Esophagus squamous epithelium (tissue), 5 donors: Measurements from ENCODE around the gene RASA2. TPM values are rescaled to one million over a fixed set of nuclear protein-coding genes. Genes with fewer than 3 reads are reported as not detected.

Experiments used
- DNase-seq: peaks from one replicate; lab custom pipeline; 2025; lab: John Stamatoyannopoulos, UW
- H3K27ac ChIP-seq, 4 donors: fragments of 200-600 bp; sonication (generic); one replicate each; pipeline ENCODE4 v1.5.1; 2016 to 2019; ENCODE audit warnings: mild to moderate bottlenecking in 1 of 4
- H3K27me3 ChIP-seq, 4 donors: fragments of 200-600 bp; sonication (generic); 1 replicate in 3 of 4; 2 replicates in 1 of 4; pipeline versions ENCODE4 v1.5.1 to v1.6.0; 2017 to 2021; ENCODE audit warnings: antibody characterized with exemption in 1 of 4
- H3K36me3 ChIP-seq, 3 donors: fragments of 200-600 bp; sonication (generic); one replicate each; pipeline ENCODE4 v1.5.1; 2016 to 2019
- H3K4me1 ChIP-seq, 3 donors: fragments of 200-600 bp; sonication (generic); one replicate each; pipeline ENCODE4 v1.5.1; 2017 to 2019
- H3K4me3 ChIP-seq, 4 donors: fragments of 200-600 bp; sonication (generic); 1 replicate in 3 of 4; 2 replicates in 1 of 4; pipeline ENCODE4 v1.5.1; 2016 to 2019; ENCODE audit warnings: mild to moderate bottlenecking in 2 of 4, moderate library complexity in 1 of 4
- H3K9me3 ChIP-seq, 3 donors: fragments of 200-600 bp; sonication (generic); one replicate each; pipeline ENCODE4 v1.5.1; 2016 to 2019
- POLR2A ChIP-seq, 4 donors: fragments of 450-650 bp; IDR thresholded peaks; one replicate each; pipeline ENCODE4 v1.6.1; 2017; ENCODE audit warnings: antibody characterized with exemption in 4 of 4, mild to moderate bottlenecking in 4 of 4, moderate library complexity in 3 of 4
- WGBS, 2 donors: methylation state at CpG; one replicate each; pipeline ENCODE4 v1.1.5; 2018; 5-methylcytosine and 5-hydroxymethylcytosine counted together
- intact Hi-C: fragments of 100-400 bp; cut with DNase I; formaldehyde crosslinking; loops from one replicate; pipeline ENCODE4 v1.15.0; 2022
- total RNA-seq, 4 donors: library from RNA; depleted of rRNA; stranded (reverse); fragments of >200 nt; gene quantifications; one replicate each; pipeline ENCODE4 v1.1.0, GENCODE V29; 2016
- TF ChIP-seq, protein P1 (sequence below), 6 experiments: fragments of 450-650 bp in 4 of 6; fragments of 200-600 bp in 2 of 6; sonication (generic) in 2 of 6; IDR thresholded peaks; one replicate each; pipeline ENCODE4 v1.5.1; 2016 to 2019; ENCODE audit warnings: antibody characterized with exemption in 6 of 6, mild to moderate bottlenecking in 4 of 6, moderate library complexity in 4 of 6
- donor health status: DM: yes; HTN: yes; CAD: no.

The RASA2 gene
- total RNA-seq, 4 donors from 2014 or later, result 12.6 to 24.6 (median 19.4) TPM

DNA sequence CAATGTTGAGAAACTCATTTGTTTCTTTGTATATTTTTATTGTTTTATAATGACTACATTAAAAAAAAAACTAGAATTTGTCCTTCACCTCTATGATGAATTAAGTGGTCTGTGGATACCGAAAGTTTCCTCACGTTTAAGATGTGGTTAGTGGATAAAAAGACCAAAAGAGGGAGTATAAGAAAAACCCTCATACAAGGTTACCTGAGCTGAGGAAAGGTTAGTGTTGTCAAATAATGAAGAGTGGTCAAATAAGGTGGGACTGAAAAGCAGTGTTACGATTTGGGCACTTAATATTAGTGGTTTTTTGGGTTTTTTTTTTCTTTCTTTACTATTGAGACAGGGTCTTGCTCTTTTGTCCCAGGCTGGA, 21.2 kb downstream of the RASA2 start:
- 88 to 95% methylated on average over 3 of the region's 3 CpGs for WGBS, 2 donors
- no peaks in the 10 kb centered on the region for H3K27me3 ChIP-seq
- intact Hi-C loops, result no loop called here
- H3K9me3 ChIP-seq, result no peaks in the 10 kb centered on the region
- no peaks in the 10 kb centered on the region for H3K4me1 ChIP-seq
- TF ChIP-seq POLR2A (IDR thresholded peaks at IDR 0.05), result no peak
- TF ChIP-seq, protein P1, sequence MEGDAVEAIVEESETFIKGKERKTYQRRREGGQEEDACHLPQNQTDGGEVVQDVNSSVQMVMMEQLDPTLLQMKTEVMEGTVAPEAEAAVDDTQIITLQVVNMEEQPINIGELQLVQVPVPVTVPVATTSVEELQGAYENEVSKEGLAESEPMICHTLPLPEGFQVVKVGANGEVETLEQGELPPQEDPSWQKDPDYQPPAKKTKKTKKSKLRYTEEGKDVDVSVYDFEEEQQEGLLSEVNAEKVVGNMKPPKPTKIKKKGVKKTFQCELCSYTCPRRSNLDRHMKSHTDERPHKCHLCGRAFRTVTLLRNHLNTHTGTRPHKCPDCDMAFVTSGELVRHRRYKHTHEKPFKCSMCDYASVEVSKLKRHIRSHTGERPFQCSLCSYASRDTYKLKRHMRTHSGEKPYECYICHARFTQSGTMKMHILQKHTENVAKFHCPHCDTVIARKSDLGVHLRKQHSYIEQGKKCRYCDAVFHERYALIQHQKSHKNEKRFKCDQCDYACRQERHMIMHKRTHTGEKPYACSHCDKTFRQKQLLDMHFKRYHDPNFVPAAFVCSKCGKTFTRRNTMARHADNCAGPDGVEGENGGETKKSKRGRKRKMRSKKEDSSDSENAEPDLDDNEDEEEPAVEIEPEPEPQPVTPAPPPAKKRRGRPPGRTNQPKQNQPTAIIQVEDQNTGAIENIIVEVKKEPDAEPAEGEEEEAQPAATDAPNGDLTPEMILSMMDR (IDR thresholded peaks at IDR 0.05), result no peak
- DNase-seq, result no peak
- H3K27ac ChIP-seq, result no peak overlapping the region
- peaks cover 0 to 13% (median 0%) of the 10 kb centered on the region in 3 donors for H3K36me3 ChIP-seq
- H3K4me3 ChIP-seq, result no peak overlapping the region

DNA sequence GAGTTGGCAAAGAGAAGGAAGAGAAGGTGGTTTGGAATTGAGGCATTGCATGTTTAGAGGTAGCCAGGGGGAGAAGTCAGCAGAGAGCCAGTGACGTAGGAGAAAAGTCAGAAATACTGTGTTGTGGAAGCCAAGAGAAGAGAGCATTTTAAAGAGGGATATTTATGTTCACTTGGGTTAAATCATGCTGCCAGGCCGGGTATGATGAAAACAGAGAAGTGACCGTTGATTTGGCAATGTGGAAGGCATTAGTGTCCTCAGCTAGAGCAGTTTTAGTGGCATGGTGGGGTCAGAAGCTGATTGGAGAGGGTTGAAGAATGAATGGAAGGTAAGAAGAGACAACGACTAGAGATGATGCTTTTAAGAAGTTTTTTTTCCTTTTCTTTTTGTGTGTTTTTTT, 24.5 kb downstream of the RASA2 start:
- peaks cover 0 to 42% (median 0%) of the 10 kb centered on the region in 3 donors for H3K36me3 ChIP-seq
- H3K27ac ChIP-seq, result no peak overlapping the region
- 87 to 89% methylated on average over 4 of the region's 4 CpGs for WGBS, 2 donors
- H3K4me3 ChIP-seq, result no peak overlapping the region
- no peaks in the 10 kb centered on the region for H3K9me3 ChIP-seq
- no peak for DNase-seq
- H3K27me3 ChIP-seq, result no peaks in the 10 kb centered on the region
- no peaks in the 10 kb centered on the region for H3K4me1 ChIP-seq
- TF ChIP-seq, protein P1 (IDR thresholded peaks at IDR 0.05), result no peak
- TF ChIP-seq POLR2A (IDR thresholded peaks at IDR 0.05), result no peak
- intact Hi-C loops, result no loop called here

DNA sequence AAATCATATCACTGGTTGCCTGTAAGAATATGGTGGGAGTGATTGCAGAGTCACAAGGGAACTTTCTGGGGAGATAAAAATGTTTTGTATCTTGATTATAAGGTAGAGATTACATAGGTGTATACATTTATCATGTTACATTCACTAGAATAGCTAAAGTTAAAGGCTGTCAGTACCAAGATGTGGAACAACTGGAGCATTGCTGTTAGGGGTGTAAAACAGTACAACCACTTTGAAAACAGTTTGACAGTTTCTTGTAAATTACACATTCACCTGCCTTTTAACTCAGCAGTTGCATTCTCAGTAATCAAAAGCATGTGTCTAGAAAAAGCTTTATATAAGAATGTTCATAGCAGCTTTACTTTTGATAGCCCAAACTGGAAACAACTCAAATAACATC, 27.6 kb downstream of the RASA2 start:
- no peak overlapping the region for H3K4me3 ChIP-seq
- no peaks in the 10 kb centered on the region for H3K9me3 ChIP-seq
- no peak for DNase-seq
- H3K27me3 ChIP-seq, result no peaks in the 10 kb centered on the region
- H3K36me3 ChIP-seq, result peaks cover 0 to 69% (median 0%) of the 10 kb centered on the region in 3 donors
- no peaks in the 10 kb centered on the region for H3K4me1 ChIP-seq
- H3K27ac ChIP-seq, result no peak overlapping the region
- intact Hi-C loops, result no loop called here
- no peak for TF ChIP-seq POLR2A (IDR thresholded peaks at IDR 0.05)
- TF ChIP-seq, protein P1 (IDR thresholded peaks at IDR 0.05), result no peak

DNA sequence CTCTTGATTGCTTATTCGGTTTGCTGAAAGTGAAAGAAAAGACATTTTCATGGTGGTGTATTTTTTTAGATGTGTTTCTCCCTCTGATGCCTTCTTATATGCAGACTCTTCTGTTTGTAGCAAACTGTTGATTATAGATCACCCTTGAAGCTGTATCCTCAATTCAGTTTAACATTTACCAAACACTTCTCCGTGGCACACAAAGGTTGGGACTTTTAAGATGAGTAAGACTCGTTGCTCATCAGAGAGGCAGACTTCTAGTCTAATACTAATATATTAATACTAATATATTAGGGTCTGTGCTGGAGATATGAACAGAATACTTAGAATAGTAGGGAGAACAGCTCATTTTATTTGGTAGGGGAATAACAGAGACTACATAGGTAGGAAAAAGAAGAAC, 32.8 kb downstream of the RASA2 start:
- intact Hi-C loops, result no loop called here
- peaks cover 0 to 83% (median 0%) of the 10 kb centered on the region in 3 donors for H3K36me3 ChIP-seq
- H3K4me3 ChIP-seq, result no peak overlapping the region
- WGBS, 2 donors, result 78 to 83% methylated on average over 3 of the region's 3 CpGs
- no peaks in the 10 kb centered on the region for H3K27me3 ChIP-seq
- no peaks in the 10 kb centered on the region for H3K4me1 ChIP-seq
- TF ChIP-seq, protein P1 (IDR thresholded peaks at IDR 0.05), result no peak
- H3K27ac ChIP-seq, result no peak overlapping the region
- DNase-seq, result no peak
- H3K9me3 ChIP-seq, result no peaks in the 10 kb centered on the region

DNA sequence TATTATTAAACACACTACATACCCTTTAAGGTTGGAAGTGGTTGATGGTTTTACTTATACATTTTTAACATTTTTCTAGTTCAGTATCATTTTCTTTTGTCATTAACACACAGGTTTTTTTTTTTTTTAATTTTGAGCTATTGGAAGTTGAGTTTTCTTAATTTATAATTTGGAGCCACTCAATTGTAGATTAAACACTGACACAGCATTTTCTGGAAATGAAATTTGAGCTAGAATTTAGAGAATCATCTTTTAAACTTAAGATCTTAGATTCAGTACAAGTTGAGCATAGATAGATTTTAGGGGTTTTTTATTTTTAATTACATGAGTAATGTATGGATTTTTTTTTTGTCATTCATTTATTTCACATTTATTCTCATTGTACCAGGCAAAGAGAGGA, 35.0 kb downstream of the RASA2 start:
- DNase-seq, result no peak
- no peak overlapping the region for H3K4me3 ChIP-seq
- intact Hi-C loops, result no loop called here
- H3K4me1 ChIP-seq, result peaks cover 0 to 5% (median 0%) of the 10 kb centered on the region in 3 donors
- H3K9me3 ChIP-seq, result no peaks in the 10 kb centered on the region
- no peak for TF ChIP-seq POLR2A (IDR thresholded peaks at IDR 0.05)
- TF ChIP-seq, protein P1 (IDR thresholded peaks at IDR 0.05), result no peak
- no peak overlapping the region for H3K27ac ChIP-seq
- H3K27me3 ChIP-seq, result no peaks in the 10 kb centered on the region
- H3K36me3 ChIP-seq, result peaks cover 0 to 65% (median 0%) of the 10 kb centered on the region in 3 donors
